ENCODE data around the gene FLACC1.

The FLACC1 gene

GRCh38 chr2:201345625-201346213 lies 11.4 kb downstream of the FLACC1 start:
- Histone ChIP-seq H3K4me3 (ENCODE audit: low read length) (no peak overlapping the region), H3K4me2 (ENCODE audit: low read length) (no peak overlapping the region), H3K4me1 (ENCODE audit: control insufficient read depth, insufficient read depth, low read length) (no peaks in the 10 kb centered on the region), H3K36me3 (ENCODE audit: insufficient read depth, low read length) (peaks cover 19% of the 10 kb centered on the region), H3K9ac (ENCODE audit: low read depth, low read length) (no peak overlapping the region), H3K9me3 (replicated peaks; ENCODE audit: low read length) (no peaks in the 10 kb centered on the region), H3K27me3 (ENCODE audit: control insufficient read depth, insufficient read depth, low read length) (no peaks in the 10 kb centered on the region)

- no peaks in the 10 kb centered on the region for H3K4me1 ChIP-seq (ENCODE audit: control insufficient read depth, insufficient read depth, low read length)
- no peak overlapping the region for H3K9ac ChIP-seq (ENCODE audit: low read depth, low read length)
- H3K27me3 ChIP-seq (ENCODE audit: control insufficient read depth, insufficient read depth, low read length): no peaks in the 10 kb centered on the region
- no peak overlapping the region for H3K4me3 ChIP-seq (ENCODE audit: low read length)
- no peaks in the 10 kb centered on the region for H3K9me3 ChIP-seq (replicated peaks; ENCODE audit: low read length)
- H3K4me2 ChIP-seq (ENCODE audit: low read length): no peak overlapping the region
- peaks cover 22% of the 10 kb centered on the region for H3K36me3 ChIP-seq (ENCODE audit: insufficient read depth, low read length)
Observed at GRCh38 chr2:201344663-201345366, 12.3 kb downstream of the FLACC1 start.

- H3K36me3 ChIP-seq (ENCODE audit: insufficient read depth, low read length): peaks cover 22% of the 10 kb centered on the region
- no peaks in the 10 kb centered on the region for H3K27me3 ChIP-seq (ENCODE audit: control insufficient read depth, insufficient read depth, low read length)
- H3K4me2 ChIP-seq (ENCODE audit: low read length): no peak overlapping the region
- no peaks in the 10 kb centered on the region for H3K4me1 ChIP-seq (ENCODE audit: control insufficient read depth, insufficient read depth, low read length)
- H3K9ac ChIP-seq (ENCODE audit: low read depth, low read length): no peak overlapping the region
- H3K9me3 ChIP-seq (replicated peaks; ENCODE audit: low read length): no peaks in the 10 kb centered on the region
- no peak overlapping the region for H3K4me3 ChIP-seq (ENCODE audit: low read length)
Observed at GRCh38 chr2:201343559-201343958, 13.6 kb downstream of the FLACC1 start.

GRCh38 chr2:201342923-201343322 lies 14.2 kb downstream of the FLACC1 start:
- no peak overlapping the region for H3K4me3 ChIP-seq (ENCODE audit: low read length)
- peaks cover 20% of the 10 kb centered on the region for H3K36me3 ChIP-seq (ENCODE audit: insufficient read depth, low read length)
- H3K9me3 ChIP-seq (replicated peaks; ENCODE audit: low read length): no peaks in the 10 kb centered on the region
- H3K4me1 ChIP-seq (ENCODE audit: control insufficient read depth, insufficient read depth, low read length): no peaks in the 10 kb centered on the region
- no peak overlapping the region for H3K4me2 ChIP-seq (ENCODE audit: low read length)
- no peaks in the 10 kb centered on the region for H3K27me3 ChIP-seq (ENCODE audit: control insufficient read depth, insufficient read depth, low read length)
- H3K9ac ChIP-seq (ENCODE audit: low read depth, low read length): no peak overlapping the region

GRCh38 chr2:201329409-201329808 lies 27.7 kb downstream of the FLACC1 start:
- Histone ChIP-seq H3K4me2 (ENCODE audit: low read length) (no peak overlapping the region), H3K9ac (ENCODE audit: low read depth, low read length) (no peak overlapping the region), H3K4me3 (ENCODE audit: low read length) (no peak overlapping the region), H3K9me3 (replicated peaks; ENCODE audit: low read length) (no peaks in the 10 kb centered on the region), H3K36me3 (ENCODE audit: insufficient read depth, low read length) (no peaks in the 10 kb centered on the region), H3K4me1 (ENCODE audit: control insufficient read depth, insufficient read depth, low read length) (no peaks in the 10 kb centered on the region), H3K27me3 (ENCODE audit: control insufficient read depth, insufficient read depth, low read length) (no peaks in the 10 kb centered on the region)

GRCh38 chr2:201327678-201328077 lies 29.5 kb downstream of the FLACC1 start:
- Histone ChIP-seq H3K9me3 (replicated peaks; ENCODE audit: low read length) (no peaks in the 10 kb centered on the region), H3K4me1 (ENCODE audit: control insufficient read depth, insufficient read depth, low read length) (no peaks in the 10 kb centered on the region), H3K9ac (ENCODE audit: low read depth, low read length) (no peak overlapping the region), H3K4me2 (ENCODE audit: low read length) (no peak overlapping the region), H3K4me3 (ENCODE audit: low read length) (no peak overlapping the region), H3K27me3 (ENCODE audit: control insufficient read depth, insufficient read depth, low read length) (no peaks in the 10 kb centered on the region), H3K36me3 (ENCODE audit: insufficient read depth, low read length) (no peaks in the 10 kb centered on the region)

GRCh38 chr2:201322772-201323171 lies 34.4 kb downstream of the FLACC1 start:
- peaks cover 14% of the 10 kb centered on the region for H3K36me3 ChIP-seq (ENCODE audit: insufficient read depth, low read length)
- H3K4me1 ChIP-seq (ENCODE audit: control insufficient read depth, insufficient read depth, low read length): no peaks in the 10 kb centered on the region

GRCh38 chr2:201320701-201321100 lies 36.4 kb downstream of the FLACC1 start:
- H3K4me2 ChIP-seq (ENCODE audit: low read length): no peak overlapping the region
- H3K4me3 ChIP-seq (ENCODE audit: low read length): no peak overlapping the region
- H3K36me3 ChIP-seq (ENCODE audit: insufficient read depth, low read length): peaks cover 14% of the 10 kb centered on the region
- no peaks in the 10 kb centered on the region for H3K9me3 ChIP-seq (replicated peaks; ENCODE audit: low read length)
- no peak overlapping the region for H3K9ac ChIP-seq (ENCODE audit: low read depth, low read length)
- H3K4me1 ChIP-seq (ENCODE audit: control insufficient read depth, insufficient read depth, low read length): no peaks in the 10 kb centered on the region
- no peaks in the 10 kb centered on the region for H3K27me3 ChIP-seq (ENCODE audit: control insufficient read depth, insufficient read depth, low read length)

More at GRCh38 chr2:201322772-201323171, 34.4 kb downstream of the FLACC1 start:
- no peak overlapping the region for H3K4me3 ChIP-seq (ENCODE audit: low read length)
- no peak overlapping the region for H3K4me2 ChIP-seq (ENCODE audit: low read length)
- H3K9me3 ChIP-seq (replicated peaks; ENCODE audit: low read length): no peaks in the 10 kb centered on the region
- no peak overlapping the region for H3K9ac ChIP-seq (ENCODE audit: low read depth, low read length)
- H3K27me3 ChIP-seq (ENCODE audit: control insufficient read depth, insufficient read depth, low read length): no peaks in the 10 kb centered on the region

- Histone ChIP-seq H3K4me2 (ENCODE audit: low read length) (no peak overlapping the region), H3K9me3 (replicated peaks; ENCODE audit: low read length) (no peaks in the 10 kb centered on the region), H3K36me3 (ENCODE audit: insufficient read depth, low read length) (peaks cover 14% of the 10 kb centered on the region), H3K4me3 (ENCODE audit: low read length) (no peak overlapping the region), H3K9ac (ENCODE audit: low read depth, low read length) (no peak overlapping the region), H3K4me1 (ENCODE audit: control insufficient read depth, insufficient read depth, low read length) (no peaks in the 10 kb centered on the region), H3K27me3 (ENCODE audit: control insufficient read depth, insufficient read depth, low read length) (no peaks in the 10 kb centered on the region)
Observed at GRCh38 chr2:201320257-201320656, 36.9 kb downstream of the FLACC1 start.

GRCh38 chr2:201319511-201319910 lies 37.6 kb downstream of the FLACC1 start:
- Histone ChIP-seq H3K36me3 (ENCODE audit: insufficient read depth, low read length) (peaks cover 14% of the 10 kb centered on the region), H3K4me2 (ENCODE audit: low read length) (no peak overlapping the region), H3K9ac (ENCODE audit: low read depth, low read length) (no peak overlapping the region), H3K27me3 (ENCODE audit: control insufficient read depth, insufficient read depth, low read length) (no peaks in the 10 kb centered on the region), H3K4me1 (ENCODE audit: control insufficient read depth, insufficient read depth, low read length) (no peaks in the 10 kb centered on the region), H3K4me3 (ENCODE audit: low read length) (no peak overlapping the region), H3K9me3 (replicated peaks; ENCODE audit: low read length) (no peaks in the 10 kb centered on the region)

- Histone ChIP-seq H3K36me3 (ENCODE audit: insufficient read depth, low read length) (peaks cover 4% of the 10 kb centered on the region), H3K9me3 (replicated peaks; ENCODE audit: low read length) (no peaks in the 10 kb centered on the region), H3K4me1 (ENCODE audit: control insufficient read depth, insufficient read depth, low read length) (no peaks in the 10 kb centered on the region), H3K4me3 (ENCODE audit: low read length) (no peak overlapping the region), H3K27me3 (ENCODE audit: control insufficient read depth, insufficient read depth, low read length) (no peaks in the 10 kb centered on the region), H3K4me2 (ENCODE audit: low read length) (no peak overlapping the region), H3K9ac (ENCODE audit: low read depth, low read length) (no peak overlapping the region)
Observed at GRCh38 chr2:201313362-201313761, 43.8 kb downstream of the FLACC1 start.

GRCh38 chr2:201308914-201309313 lies 48.2 kb downstream of the FLACC1 start:
- peaks cover 18% of the 10 kb centered on the region for H3K36me3 ChIP-seq (ENCODE audit: insufficient read depth, low read length)
- no peak overlapping the region for H3K4me3 ChIP-seq (ENCODE audit: low read length)
- H3K4me2 ChIP-seq (ENCODE audit: low read length): no peak overlapping the region
- H3K27me3 ChIP-seq (ENCODE audit: control insufficient read depth, insufficient read depth, low read length): no peaks in the 10 kb centered on the region
- H3K4me1 ChIP-seq (ENCODE audit: control insufficient read depth, insufficient read depth, low read length): no peaks in the 10 kb centered on the region
- H3K9ac ChIP-seq (ENCODE audit: low read depth, low read length): no peak overlapping the region
- H3K9me3 ChIP-seq (replicated peaks; ENCODE audit: low read length): no peaks in the 10 kb centered on the region
